WTC11 (cell line): ENCODE measurements around the gene NPIPA5.
"Not testable (repeated sequence)": the region's sequence is repeated elsewhere in the genome, so short reads cannot be mapped to it uniquely, and the experiment has no call there.

Source experiments
- EMX1 ChIP-seq: fragments of 250-450 bp; sonication (Bioruptor Pico); IDR thresholded peaks from 2 replicates; pipeline ENCODE4 v1.8.0; 2021; ENCODE audit warnings: mild to moderate bottlenecking
- NFE2L1 ChIP-seq: sonication (generic); formaldehyde crosslinking; IDR thresholded peaks from 2 replicates; pipeline ENCODE4 v1.8.1; 2023; ENCODE audit warnings: missing genetic modification reagents
- NFYB ChIP-seq: sonication (generic); formaldehyde crosslinking; conservative IDR thresholded peaks from 2 replicates; pipeline ENCODE4 v1.8.0; 2022; ENCODE audit warnings: low read depth, missing genetic modification reagents
- NR2C2 ChIP-seq: sonication (generic); formaldehyde crosslinking; IDR thresholded peaks from 2 replicates; pipeline ENCODE4 v1.8.0; 2022; ENCODE audit warnings: mild to moderate bottlenecking, missing genetic modification reagents
- ZNF121 ChIP-seq: sonication (generic); formaldehyde crosslinking; IDR thresholded peaks from 2 replicates; pipeline ENCODE4 v1.8.0; 2023; ENCODE audit warnings: missing genetic modification reagents
- ZNF232 ChIP-seq: sonication (generic); formaldehyde crosslinking; IDR thresholded peaks from 2 replicates; pipeline ENCODE4 v1.8.0; 2022; ENCODE audit warnings: mild to moderate bottlenecking, missing genetic modification reagents
- TF ChIP-seq, protein P1 (sequence below): fragments of 200-600 bp; IDR thresholded peaks from 2 replicates; pipeline ENCODE4 v1.8.0; 2022; ENCODE audit warnings: antibody characterized with exemption
- TF ChIP-seq, protein P2 (sequence below): sonication (generic); formaldehyde crosslinking; IDR thresholded peaks from 2 replicates; pipeline ENCODE4 v1.8.1; 2022; ENCODE audit warnings: missing genetic modification reagents, borderline replicate concordance
- TF ChIP-seq, protein P3 (sequence below): fragments of 250-450 bp; sonication (Bioruptor Pico); conservative IDR thresholded peaks from 2 replicates; pipeline ENCODE4 v1.9.0; 2021; ENCODE audit warnings: mild to moderate bottlenecking
- TF ChIP-seq, protein P4 (sequence below): sonication (generic); formaldehyde crosslinking; conservative IDR thresholded peaks from 2 replicates; pipeline ENCODE4 v1.8.1; 2022; ENCODE audit warnings: mild to moderate bottlenecking, missing genetic modification reagents
- TF ChIP-seq, protein P5 (sequence below): sonication (generic); formaldehyde crosslinking; IDR thresholded peaks from 2 replicates; pipeline ENCODE4 v1.8.0; 2022; ENCODE audit warnings: mild to moderate bottlenecking, missing genetic modification reagents

DNA sequence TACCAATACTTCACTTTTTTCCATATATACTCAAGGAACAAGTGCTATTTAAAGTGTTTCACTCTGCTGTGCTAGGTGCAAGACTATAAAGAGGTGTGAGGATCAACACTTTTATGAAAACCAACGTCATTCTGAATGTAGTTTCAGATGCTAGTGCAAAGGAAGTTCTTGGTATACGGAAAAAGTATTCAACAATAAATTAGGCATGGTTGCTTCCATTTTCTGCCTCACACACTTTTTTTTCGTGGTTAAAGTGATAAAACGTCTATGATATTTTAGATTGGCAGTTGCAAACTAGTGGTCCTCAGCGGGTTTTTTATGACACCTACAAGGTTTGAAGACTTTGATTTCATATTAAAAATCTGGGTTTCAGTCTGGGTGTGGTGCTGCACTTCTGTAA lies 11.8 kb upstream of the NPIPA5 start:
- TF ChIP-seq, protein P1, sequence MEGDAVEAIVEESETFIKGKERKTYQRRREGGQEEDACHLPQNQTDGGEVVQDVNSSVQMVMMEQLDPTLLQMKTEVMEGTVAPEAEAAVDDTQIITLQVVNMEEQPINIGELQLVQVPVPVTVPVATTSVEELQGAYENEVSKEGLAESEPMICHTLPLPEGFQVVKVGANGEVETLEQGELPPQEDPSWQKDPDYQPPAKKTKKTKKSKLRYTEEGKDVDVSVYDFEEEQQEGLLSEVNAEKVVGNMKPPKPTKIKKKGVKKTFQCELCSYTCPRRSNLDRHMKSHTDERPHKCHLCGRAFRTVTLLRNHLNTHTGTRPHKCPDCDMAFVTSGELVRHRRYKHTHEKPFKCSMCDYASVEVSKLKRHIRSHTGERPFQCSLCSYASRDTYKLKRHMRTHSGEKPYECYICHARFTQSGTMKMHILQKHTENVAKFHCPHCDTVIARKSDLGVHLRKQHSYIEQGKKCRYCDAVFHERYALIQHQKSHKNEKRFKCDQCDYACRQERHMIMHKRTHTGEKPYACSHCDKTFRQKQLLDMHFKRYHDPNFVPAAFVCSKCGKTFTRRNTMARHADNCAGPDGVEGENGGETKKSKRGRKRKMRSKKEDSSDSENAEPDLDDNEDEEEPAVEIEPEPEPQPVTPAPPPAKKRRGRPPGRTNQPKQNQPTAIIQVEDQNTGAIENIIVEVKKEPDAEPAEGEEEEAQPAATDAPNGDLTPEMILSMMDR = not testable (repeated sequence)
- not testable (repeated sequence) for TF ChIP-seq ZNF232; NFYB (CRISPR knock-in tag); NR2C2 (CRISPR knock-in tag); NFE2L1; ZNF121 (CRISPR knock-in tag); EMX1 (CRISPR knock-in tag)
- TF ChIP-seq, protein P2, sequence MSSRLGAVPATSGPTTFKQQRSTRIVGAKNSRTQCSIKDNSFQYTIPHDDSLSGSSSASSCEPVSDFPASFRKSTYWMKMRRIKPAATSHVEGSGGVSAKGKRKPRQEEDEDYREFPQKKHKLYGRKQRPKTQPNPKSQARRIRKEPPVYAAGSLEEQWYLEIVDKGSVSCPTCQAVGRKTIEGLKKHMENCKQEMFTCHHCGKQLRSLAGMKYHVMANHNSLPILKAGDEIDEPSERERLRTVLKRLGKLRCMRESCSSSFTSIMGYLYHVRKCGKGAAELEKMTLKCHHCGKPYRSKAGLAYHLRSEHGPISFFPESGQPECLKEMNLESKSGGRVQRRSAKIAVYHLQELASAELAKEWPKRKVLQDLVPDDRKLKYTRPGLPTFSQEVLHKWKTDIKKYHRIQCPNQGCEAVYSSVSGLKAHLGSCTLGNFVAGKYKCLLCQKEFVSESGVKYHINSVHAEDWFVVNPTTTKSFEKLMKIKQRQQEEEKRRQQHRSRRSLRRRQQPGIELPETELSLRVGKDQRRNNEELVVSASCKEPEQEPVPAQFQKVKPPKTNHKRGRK (CRISPR knock-in tag) = not testable (repeated sequence)
- TF ChIP-seq, protein P3, sequence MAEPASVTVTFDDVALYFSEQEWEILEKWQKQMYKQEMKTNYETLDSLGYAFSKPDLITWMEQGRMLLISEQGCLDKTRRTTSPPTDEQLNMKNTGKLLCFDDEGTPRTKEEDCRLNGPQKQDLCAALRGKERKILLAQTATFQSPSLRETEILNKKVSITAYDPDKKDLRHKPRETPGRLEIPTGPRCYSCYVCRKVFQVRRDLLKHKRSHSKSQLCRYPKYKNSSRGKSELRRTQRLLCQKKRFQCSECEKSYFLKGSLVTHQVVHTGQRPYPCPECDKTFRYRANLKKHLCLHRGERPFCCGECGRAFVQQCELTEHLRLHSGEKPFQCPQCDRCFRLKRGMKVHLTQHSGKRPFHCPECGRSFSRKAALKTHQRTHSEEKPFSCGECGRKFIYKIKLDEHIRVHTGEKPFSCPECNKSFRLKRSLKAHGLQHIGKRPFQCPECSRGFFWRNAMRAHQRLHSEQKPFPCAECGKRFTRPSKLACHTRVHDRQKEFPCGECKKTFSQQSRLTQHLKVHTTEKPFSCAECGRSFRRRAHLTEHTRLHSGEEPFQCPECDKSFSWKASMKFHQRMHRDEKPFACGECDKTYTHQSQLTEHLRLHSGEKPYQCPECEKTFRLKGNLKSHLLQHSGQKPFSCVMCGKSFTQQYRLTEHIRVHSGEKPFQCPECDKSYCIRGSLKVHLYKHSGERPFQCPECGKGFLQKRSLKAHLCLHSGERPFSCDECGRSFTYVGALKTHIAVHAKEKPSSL (CRISPR knock-in tag) = not testable (repeated sequence)
- TF ChIP-seq, protein P4, sequence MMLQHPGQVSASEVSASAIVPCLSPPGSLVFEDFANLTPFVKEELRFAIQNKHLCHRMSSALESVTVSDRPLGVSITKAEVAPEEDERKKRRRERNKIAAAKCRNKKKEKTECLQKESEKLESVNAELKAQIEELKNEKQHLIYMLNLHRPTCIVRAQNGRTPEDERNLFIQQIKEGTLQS (CRISPR knock-in tag) = not testable (repeated sequence)
- TF ChIP-seq, protein P5, sequence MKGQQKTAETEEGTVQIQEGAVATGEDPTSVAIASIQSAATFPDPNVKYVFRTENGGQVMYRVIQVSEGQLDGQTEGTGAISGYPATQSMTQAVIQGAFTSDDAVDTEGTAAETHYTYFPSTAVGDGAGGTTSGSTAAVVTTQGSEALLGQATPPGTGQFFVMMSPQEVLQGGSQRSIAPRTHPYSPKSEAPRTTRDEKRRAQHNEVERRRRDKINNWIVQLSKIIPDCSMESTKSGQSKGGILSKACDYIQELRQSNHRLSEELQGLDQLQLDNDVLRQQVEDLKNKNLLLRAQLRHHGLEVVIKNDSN (CRISPR knock-in tag) = not testable (repeated sequence)
